Stimulated activated CD4-positive, alpha-beta T cell treated with anti-CD3 and anti-CD28 coated beads, Interleukin-1b, Interleukin-23, amount 100 ng/mL, for 4 hours (primary cell): Measurements from ENCODE around the gene KRT15.
"Not testable (repeated sequence)": the region's sequence is repeated elsewhere in the genome, so short reads cannot be mapped to it uniquely, and the experiment has no call there.

ENCODE experiments used
- DNase-seq, 2 donors: peaks; one replicate each; pipeline ENCODE4 v3.0.0-alpha.2; 2020; ENCODE audit warnings: low read depth in 2 of 2

KRT15 gene

DNA sequence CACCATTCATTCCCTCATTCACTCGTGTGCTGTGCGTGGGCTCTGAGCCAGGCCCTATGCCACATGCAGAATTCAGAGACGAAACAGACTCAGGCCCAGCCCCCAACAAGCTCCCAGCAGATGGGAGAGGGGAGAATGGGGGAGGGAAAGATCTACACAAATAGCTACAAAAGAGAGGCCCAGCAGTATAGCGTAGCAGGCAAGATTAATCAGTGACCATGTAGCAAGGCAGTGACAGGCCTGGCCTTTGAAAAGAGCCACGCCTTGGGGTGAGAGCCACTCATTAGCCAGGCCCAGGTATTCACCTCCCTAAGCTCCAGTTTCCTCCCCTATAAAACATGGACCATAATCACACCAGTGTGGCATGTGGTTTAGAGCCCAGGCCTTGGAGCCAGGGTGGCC, 25.8 kb upstream of the KRT15 start:
- no peak for DNase-seq

DNA sequence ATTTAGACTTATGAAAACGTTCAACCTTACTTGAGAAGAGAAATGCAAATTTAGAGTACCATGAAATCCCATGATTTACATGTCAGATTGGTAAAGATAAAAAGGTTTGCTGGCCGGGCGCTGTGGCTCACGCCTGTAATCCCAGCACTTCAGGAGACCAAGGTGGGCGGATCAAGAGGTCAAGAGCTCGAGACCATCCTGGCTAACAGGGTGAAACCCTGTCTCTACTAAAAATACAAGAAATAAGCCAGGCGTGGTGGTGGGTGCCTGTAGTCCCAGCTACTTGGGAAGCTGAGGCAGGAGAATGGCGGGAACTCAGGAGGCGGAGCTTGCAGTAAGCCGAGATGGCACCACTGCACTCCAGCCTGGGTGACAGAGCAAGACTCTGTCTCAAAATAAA, 24.1 kb upstream of the KRT15 start:
- not testable (repeated sequence) for DNase-seq

DNA sequence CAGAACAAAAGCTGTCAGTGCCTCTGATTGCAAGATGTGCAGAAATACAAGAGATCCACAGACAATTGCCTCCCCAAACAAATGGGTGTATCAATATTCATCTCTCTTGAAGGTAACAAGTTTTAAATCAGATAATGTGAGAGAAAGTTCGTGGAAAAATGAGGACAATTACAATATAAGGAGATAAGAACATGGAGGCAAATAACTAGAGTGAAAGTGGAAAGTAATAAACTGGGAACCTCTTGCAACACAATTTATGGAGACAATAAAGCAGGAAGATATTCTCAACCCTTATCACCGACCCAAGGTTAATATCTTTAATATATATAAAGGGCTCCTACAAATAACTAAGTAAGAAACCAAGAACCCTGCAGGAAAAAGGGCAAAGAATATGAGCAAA, 23.7 kb upstream of the KRT15 start:
- no peak for DNase-seq

DNA sequence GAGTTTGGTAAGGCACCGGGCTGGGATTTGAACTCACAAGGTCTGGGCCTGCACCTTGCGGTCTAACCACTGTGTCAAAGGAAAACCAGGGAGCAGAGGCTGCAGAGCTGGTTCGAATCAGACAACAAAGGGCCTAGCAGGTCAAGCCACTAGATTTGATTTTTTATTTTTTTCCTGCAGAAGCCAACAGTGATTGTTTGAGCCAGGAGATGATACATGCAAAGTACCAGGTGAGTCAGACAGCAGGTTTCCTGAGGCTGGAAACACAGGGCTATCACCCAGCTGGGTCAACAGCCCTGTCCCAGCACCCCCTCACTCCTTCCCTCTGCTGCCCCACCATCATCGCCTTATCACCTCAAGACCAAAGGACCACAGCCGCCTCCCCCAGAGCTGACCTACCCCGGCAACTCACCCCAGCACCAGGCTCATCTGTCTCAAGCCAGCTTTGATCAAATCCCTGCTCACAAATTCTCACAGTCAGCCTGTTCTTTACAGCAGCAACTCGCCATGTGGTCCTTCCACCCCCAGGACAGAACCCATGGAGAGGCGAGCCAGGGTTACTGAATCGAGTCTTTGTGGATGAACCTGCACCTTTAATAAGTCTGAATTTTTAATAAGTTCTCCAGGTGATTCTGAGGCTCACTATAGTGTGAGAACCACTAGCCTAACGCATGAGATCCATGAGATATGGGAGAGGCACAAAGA, 22.4 kb upstream of the KRT15 start:
- DNase-seq = no peak

DNA sequence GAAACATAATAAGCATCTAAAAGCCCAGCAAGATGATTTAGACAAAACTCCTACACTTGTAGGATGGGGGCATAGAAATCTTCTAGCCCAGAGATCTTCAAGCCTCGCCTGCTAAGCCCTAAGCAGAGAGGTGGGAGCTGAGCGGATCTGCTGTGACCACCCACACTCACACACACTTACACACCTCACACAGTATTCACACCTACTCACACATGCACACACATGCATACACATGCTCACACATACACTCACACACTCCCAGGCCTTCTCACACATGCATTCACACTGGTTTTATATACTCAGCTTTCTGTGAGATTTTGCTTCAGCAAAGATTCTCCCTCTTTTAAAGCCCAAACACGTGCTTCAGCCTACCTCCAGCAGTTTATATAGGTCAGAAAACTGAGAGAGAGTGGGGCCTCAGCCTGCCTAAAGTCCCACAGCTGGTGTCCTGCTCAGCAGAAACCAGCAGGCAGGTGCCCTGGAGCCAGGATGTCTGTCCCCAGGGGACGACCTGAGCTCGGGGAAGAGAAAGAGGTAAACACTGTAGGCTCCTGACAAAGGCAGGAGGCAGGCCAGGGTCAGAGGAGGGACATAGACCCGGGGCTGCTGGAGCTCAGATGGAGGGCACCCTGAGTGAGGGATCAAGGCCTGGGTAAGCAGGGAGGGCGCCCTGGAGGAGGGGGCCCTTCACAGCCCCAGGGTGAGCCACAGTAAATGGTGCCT, 21.4 kb upstream of the KRT15 start:
- no peak for DNase-seq

DNA sequence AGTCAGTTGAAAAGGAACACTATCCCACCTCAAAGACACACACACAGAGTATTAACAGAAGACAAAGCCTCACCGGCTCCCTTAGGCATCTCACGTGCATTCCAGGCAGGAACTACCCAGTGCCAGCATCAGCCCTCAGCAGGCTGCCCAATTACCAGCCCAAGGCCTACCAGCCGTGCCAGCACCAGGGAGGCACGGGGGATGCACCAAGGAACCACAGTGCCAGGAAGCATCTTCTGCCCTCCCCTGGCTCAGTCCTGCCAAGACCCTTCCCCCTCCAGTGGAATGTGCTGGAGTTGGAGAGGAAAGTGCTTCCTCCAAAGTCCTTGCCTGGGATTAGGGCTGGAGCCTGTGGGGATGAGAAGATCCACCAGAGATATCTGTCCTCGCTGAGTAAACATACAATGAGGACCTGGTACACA, 20.4 kb upstream of the KRT15 start:
- no peak for DNase-seq

DNA sequence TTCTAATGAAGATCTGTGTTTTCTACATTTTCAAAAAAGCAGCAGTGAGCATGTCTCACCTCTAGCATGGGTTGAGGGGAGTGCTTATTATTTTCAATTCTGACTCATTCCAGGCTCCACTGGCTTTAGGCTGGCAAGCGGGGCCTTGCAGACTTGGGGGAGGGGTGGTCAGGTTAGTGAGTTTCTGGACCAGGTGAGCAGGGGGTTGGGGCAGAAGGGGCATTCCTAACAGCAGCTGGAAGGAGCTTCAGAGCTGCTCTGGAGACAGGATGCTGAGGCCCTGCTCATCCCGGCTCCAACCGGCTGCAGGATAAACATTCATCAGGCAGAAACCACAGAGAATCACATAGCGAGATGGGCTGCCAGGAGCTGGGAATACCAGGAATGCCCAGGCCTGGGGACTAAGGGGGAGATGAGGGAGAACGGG, 19.9 kb upstream of the KRT15 start:
- no peak for DNase-seq

DNA sequence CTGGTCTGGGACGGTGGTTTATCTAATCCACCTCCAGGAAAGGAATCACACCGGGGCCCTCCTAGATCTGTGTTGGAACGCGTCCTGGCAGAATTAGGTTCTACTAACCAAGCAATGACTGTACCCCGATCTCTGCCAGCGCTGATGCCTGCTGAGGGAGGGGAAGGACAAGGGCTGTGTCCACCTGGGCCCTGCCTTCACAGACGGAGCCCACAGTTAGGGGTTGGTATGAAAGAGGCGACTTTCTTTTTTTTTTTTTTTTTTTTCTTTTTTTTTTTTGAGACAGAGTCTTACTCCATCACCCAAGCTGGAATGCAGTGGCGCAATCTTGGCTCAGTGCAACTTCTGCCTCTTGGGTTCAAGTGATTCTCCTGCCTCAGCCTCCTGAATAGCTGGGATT, 19.3 kb upstream of the KRT15 start:
- no peak for DNase-seq

DNA sequence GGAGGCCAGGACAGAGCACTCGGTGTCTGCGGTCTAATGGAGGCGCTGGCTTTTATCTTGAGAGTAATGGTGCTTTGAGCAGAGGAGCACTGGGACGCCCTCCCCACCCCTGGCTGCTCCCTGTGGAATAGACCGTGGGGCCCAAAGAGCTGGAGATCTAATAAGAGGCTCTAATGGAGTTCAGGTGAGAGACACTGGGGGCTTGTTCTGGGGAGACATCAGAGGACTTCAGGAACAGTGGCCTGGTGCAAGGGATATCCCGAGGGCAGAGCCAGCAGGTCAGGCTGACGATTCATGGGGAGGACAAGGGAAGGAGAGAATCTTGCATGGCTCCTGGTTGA, 18.9 kb upstream of the KRT15 start:
- no peak for DNase-seq

DNA sequence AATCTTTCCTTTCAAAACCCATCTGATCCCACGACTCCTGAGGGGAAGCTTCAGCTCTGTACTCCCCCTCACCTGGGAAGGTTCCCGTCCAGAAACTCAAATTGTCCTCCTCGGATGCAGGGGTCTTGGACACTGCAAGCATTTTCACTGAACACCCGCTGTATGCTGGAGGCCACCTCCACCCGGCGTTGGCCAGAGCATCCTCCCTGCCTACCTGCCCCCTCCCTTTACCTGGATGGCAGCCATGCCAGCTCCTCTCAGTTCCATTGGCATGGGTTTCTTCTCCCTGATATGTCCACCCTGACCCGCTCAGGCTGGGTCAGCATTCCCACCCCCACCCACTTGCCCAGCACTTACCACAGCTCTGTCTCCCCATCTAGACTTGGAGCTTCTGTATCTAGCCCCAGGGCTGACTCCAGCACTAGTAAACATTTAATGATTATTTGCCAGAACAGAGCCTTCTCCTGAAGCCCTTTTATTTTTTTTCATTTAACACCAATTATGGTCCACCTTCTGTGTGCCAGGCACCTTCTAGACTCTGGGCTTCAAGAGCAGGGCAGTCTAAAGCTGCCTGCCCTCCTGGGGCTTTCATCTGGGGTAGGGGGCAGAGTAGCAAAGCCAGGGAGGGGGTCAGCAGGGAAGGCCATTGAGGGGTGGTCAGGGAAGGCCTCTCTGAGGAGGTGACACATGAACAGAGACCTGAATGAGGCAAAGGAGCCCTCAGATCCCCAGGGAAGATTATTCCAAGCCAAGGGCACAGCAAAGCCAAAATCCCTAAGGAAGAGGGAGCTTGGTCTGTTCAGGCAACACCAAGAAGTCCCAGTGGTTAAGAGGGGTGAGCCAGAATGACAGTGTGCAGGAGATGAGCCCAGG, 18.3 kb upstream of the KRT15 start:
- no peak for DNase-seq

DNA sequence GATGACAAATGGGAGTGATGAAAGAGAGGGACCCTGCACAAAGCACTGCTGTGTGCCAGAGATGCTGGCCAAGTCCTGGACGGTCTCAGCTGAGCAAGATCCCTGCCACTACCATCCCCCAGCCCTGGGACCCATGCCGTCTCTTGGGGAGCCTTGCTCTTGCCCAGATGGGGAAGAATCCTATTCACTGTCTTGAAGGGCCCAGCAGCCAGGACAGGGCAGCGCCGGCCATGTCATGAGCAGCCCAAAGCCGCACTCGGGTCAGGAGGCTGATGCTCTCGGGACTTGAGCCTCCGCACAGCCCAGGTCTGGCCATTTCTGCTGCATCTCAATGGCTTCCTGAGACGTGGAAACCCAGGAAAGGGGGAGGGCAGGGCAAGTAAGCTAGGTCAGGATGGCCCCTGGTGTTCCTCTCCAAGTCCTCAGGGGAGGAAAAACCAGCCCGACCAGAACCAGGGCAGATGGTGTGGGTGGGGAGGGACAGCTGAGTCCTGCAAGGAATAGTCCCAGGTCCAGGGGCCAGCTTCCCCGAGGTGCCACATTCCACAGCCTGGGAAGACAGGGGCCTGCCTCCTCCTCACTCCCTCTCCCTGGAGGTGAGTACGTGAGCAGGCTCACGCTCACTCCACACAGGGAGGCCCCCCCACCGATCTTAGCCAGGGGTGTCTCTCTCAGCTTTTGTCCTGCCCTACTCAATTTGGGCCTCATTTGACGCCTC, 17.2 kb upstream of the KRT15 start:
- DNase-seq = no peak

DNA sequence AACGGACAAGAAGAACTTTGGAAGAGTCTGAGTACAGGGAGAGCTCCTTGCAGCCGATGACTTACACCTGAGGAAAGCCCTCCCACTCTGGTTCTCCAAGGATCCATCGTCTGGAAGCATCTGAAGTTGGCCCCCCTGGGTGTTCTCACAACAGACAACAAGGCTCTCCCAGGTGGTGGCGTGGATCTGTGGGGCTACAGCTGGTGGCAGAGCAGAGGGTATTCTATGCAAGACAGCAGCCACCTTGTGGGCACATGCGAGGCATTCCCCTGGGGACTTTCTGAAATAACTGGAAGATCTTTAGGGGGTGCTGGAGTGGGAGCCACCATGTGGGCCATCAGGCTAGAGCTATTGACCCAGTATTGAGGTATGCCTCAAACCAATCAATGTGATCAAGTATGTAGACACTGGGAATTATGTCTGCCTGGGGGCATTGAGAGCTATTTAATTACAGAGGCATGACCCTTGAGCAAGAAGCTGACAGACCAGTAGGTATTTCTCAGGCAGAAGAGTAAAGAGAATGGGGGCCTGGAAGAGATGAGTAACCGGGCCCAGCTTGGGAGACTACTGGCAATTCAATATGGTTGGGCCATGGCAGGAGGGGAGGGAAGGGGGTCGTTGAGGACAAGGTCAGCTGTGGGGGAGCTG, 16.3 kb upstream of the KRT15 start:
- no peak for DNase-seq

DNA sequence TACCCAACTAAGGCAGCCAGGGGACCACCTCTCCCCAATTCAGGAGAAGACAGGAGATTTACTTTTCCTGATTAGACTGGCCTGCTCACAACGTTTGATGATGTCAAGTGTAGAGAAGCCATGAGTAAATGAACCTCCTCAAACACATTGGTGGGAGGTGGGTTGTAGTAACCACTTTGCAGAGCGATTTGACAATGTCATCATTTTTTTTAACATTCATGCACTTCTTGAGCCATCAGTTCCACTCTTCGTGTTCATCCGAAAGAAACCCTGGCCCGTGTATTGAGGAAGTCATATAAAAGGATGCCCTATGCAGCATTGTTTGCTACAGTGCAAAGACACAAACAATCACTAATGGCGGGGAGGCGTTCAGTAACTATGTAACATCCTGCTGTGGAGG, 14.9 kb upstream of the KRT15 start:
- DNase-seq = no peak

DNA sequence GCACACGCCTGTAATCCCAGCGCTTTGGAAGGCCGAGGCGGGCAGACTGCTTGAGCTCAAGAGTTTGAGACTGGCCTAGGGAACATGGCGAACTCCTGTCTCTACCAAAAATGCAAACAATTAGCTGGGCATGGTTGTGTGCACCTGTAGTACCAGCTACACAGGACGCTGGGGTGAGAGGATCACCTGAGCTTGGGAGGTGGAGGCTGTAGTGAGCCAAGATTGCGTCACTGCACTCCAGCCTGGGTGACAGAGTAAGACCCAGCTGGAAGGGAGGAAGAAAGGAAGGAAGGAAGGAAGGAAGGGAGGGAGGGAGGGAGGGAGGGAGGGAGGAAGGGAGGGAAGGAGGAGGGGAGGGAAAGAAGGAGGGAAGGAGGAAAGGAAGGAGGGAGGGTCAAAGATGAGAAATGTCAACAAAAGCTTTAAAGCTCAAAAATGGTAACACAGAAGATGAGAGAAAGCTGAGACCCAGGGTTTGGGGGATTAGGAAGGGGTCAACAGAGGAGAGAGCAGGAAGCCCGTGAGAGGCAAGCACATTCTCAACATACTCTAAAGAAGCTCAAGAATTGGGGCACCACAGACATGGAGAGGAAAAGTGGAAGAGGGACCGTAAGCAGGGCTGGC, 14.4 kb upstream of the KRT15 start:
- no peak for DNase-seq

DNA sequence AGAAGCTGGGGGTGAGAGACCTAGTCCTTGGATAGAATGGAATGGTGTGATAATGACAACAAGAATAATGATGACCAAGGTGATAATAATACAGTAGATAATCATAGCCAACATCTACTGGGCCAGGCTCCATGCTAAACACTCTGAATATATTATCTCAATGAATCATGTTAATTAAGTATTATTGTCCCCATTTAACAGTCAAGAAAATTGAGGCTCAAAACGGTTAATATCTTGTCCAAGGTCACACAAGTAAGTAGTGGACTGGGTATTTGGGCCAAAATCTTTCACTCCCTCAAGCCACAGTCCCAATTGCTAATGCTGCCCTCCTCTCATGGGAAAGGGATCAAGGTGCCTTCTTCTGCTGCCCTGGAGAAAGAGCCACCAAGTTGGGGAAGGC, 13.3 kb upstream of the KRT15 start:
- DNase-seq = no peak

DNA sequence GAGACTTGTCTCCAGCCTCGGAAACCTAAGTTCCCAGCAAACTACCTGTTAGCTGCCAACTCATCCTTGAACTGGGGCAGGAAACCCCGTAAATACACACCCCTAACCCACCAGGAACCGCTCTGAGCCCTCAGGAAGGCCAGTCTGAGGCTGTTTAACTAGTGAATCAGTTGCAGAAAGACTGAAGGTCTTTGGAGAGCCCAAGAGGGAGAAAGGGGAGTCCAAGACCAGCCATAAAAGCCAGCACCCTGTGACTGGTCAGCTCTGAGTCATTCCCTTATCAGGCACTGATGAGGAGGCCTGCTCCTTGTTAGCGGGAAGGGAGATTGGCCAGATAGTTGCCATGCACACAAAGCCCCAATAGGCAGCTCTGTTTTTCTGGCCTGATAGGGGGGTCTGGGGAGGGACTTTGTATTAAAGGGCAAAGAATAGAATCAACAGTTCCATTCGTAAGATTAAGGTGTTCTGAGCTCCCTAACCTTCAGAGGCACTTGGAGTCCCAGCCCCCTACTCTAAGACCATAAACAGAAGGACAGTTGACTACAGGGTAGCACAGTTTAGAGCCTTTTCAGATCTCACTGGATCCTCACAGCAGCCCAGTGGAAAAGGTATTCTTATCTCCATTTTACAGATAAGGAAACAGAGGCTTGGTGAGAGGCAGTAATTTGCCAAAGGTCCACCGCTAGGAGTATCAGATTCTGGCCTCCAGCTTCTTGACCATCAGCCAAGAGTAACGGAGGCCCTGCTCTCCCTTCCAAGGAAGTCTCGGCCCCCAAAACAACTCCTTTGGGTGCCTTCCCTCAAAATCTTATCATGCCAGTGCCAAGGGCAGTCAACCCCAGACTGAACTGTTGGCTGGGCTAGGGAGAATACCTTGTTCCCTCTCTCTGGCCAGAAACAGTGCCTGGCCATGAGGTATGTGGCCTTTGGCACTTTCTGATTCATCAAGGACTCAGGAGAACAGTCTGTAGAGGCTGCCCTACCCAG, 11.7 kb upstream of the KRT15 start:
- DNase-seq = no peak

DNA sequence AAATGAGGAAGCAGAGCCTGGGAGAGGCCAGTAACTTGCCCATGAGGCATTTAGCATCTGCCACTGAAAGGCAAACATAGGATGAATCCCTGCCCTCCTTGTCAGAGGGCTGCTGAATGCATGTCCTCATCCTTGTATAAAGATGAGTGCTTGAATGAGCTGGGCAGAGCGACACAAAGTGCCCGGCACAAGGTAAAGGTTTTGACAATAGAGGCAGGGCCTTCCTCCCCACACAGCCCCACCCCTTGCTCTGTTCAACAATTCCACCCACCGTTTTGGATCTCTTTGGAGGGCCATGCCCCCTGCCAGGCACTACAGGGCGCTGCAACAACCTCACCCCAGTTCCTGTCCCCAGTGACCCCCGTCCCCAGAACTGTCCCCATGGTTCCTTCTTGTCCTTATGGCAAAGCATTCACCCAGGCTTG, 10.8 kb upstream of the KRT15 start:
- DNase-seq = no peak

DNA sequence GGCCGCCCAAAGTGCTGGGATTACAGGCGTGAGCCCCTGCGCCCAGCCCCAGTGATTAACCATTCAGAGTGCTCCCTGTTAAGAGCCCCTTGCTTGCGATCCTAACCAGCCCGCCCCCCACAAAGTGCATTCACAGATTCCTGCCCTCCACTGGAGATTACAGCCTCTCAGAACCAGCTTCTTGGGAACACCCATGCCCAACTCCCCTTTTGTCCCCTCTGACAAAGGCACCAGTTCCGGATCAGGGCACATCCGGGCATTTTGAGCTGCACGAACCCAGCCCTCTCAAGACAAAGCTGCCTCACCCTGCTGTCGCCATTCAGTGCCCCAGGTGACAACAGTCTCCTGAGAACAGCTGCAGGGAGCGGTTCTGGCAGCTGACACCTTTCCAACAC, 10.3 kb upstream of the KRT15 start:
- DNase-seq = no peak

DNA sequence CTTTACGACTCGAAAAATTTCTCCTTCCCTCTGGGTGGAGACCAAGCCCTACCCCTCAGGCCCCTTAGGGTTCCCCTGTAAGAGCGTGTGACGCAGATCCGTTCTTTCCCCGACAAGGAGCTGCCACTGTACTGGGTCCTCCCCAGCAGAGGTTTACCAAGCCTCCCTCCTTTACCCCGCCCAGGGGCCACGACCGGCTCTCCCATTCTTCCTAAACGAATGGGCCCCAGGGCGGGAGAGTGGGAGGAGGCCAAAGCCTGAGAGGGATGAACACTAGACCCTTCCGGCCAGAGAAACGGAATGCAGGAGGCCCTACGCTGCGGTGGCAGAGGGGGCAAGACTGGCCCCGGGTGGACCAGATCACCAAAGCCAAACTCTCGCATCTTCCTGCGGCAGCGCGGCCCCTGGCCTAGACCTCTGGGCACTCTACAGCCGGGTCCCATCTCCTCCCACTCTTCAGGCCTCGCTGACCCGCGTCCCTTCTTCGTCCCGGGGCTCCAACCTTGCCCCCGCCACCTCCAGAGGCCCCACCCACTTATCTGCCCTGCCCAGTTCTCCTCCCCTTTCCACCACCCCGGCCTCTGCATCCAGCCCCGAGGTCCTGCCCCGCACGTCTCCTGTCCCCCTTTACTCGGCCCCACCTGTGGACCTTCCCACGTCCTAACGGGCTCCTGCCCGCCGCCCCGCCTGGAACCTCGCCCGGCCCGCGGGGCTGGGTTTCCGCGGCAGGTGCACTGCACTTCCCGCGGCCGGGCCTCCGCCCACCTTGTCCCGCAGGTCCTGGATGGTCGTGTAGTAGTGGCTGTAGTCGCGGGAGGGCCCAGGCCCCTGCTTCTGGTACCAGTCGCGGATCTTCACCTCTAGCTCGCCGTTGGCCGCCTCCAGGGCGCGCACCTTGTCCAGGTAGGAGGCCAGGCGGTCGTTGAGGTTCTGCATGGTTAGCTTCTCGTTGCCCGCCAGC, 8.7 kb upstream of the KRT15 start:
- no peak for DNase-seq
